ENCODE data around the gene MLKL.

DNA sequence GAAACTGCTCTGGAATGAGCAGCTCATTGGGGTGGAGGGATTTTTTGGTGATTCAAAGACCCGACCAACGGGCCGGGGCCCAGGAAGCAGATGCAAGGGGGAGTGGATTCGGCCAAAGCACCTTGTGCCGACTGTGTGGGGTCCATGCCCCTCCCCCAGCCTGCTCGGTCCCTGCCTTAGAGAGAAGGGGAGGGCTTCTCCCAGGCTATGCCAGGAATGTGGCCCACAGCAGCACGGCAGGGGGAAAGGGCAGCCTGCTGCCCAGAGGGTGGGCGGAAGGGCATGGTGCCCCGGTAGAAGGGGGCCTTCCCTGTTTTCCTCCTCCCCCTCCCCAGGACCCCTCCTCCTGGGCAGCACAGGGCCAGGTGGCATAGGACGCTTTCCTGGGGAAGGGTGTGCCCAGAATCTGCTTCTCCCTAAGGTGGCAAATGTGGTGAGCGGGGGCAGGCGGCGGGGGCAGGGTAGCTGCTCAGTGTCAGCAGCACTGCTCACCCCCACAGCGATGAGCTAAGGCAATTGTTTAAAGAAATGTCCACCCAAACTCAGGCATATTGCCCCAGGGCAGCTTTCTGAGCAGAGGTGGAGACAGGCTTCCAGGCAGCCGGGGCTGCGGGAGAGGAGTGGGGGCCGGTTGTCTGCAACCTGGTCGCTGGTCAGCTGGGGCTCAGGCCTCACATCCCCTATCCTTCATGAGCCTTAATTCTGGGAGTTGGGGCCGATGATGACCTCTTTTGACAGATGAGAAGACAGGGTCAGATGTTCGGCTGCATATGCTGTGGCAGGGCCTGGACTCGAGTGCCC lies 33.9 kb upstream of the MLKL start:
- TF ChIP-seq, protein P1, sequence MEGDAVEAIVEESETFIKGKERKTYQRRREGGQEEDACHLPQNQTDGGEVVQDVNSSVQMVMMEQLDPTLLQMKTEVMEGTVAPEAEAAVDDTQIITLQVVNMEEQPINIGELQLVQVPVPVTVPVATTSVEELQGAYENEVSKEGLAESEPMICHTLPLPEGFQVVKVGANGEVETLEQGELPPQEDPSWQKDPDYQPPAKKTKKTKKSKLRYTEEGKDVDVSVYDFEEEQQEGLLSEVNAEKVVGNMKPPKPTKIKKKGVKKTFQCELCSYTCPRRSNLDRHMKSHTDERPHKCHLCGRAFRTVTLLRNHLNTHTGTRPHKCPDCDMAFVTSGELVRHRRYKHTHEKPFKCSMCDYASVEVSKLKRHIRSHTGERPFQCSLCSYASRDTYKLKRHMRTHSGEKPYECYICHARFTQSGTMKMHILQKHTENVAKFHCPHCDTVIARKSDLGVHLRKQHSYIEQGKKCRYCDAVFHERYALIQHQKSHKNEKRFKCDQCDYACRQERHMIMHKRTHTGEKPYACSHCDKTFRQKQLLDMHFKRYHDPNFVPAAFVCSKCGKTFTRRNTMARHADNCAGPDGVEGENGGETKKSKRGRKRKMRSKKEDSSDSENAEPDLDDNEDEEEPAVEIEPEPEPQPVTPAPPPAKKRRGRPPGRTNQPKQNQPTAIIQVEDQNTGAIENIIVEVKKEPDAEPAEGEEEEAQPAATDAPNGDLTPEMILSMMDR (IDR thresholded peaks at IDR 0.05; ENCODE audit: low read length), result no peak
- no peak for TF ChIP-seq EZH2 (IDR thresholded peaks at IDR 0.05; ENCODE audit: borderline replicate concordance, low read length)

Measured in OCI-LY1 (cell line).